ENCODE results near the gene IL17REL.

Gene IL17REL

DNA sequence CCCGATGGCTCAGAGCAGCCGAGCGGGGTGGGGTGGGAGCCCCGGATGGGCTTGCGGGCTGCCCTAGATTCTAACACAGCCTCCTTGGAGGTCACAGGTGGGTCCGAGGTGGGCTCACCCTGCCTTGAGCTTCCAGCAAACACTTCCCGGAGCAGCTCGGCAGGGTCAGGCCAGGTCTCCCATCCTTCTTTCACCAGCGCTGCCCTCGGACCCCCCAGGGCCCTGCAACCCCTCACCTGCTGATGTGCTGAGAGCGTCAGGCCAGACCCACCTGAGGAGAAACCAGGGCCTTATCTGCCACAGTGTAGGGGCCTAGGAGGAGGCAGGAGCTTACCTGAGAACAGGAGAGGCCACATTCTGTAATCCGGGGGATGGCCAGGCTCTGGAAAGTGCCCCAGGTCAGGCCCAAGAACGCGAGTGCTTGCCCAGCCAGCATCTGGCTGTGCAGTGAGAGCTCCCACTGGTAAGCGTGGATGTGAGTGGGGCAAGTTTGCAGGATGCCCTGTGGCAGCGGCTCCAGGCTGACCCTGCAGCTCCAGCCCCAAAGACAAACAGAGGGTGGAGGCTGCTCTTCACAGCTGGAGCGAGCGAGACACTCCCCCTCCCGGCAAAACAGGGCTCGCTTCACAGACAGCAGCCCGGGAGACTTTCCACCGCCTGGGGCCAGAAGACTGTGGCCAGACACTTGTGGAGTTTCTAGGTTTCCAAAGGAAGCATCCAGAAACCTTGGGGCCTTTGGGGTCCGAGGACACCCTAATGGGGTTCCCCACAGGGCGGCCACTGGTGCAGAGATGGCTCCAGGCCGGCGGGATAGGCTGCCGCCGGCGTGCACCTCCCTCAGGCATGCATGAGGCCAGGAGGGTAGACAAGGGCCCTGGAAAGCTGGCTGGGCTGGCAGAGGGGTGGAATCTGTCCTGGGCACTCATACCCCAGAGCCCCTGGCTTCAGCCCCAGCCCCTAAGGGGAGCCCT is at the start of gene IL17REL:
Gene IL17REL, minus strand, starts transcription at position 555 of the 971 bp plus-strand sequence. Its CDS starts 119 bp downstream, at position 436.
- no peaks in the 10 kb centered on the region for H3K36me3 ChIP-seq (ENCODE audit: insufficient read depth, low read length)
- no peak within 1 kb of the TSS for H2AFZ ChIP-seq (ENCODE audit: low read length)
- H3K27ac ChIP-seq (ENCODE audit: low read depth, low read length, poor library complexity, severe bottlenecking) = no peak within 1 kb of the TSS
- no peak within 1 kb of the TSS for H3K4me3 ChIP-seq (ENCODE audit: low read depth, low read length, poor library complexity, severe bottlenecking)
- no peaks in the 10 kb centered on the region for H3K9me3 ChIP-seq (ENCODE audit: low read length)
- no peaks in the 10 kb centered on the region for H3K79me2 ChIP-seq (ENCODE audit: insufficient read depth, low read length)
- no peak within 1 kb of the TSS for H3K4me2 ChIP-seq (ENCODE audit: low read length)
- H3F3A ChIP-seq (ENCODE audit: insufficient read depth, low read length) = no peaks in the 10 kb centered on the region
- no peak within 1 kb of the TSS for H3K9ac ChIP-seq (ENCODE audit: low read length)
- no peak for TF ChIP-seq EZH2 (IDR thresholded peaks at IDR 0.05; ENCODE audit: borderline replicate concordance, low read length)
- TF ChIP-seq, protein P1, sequence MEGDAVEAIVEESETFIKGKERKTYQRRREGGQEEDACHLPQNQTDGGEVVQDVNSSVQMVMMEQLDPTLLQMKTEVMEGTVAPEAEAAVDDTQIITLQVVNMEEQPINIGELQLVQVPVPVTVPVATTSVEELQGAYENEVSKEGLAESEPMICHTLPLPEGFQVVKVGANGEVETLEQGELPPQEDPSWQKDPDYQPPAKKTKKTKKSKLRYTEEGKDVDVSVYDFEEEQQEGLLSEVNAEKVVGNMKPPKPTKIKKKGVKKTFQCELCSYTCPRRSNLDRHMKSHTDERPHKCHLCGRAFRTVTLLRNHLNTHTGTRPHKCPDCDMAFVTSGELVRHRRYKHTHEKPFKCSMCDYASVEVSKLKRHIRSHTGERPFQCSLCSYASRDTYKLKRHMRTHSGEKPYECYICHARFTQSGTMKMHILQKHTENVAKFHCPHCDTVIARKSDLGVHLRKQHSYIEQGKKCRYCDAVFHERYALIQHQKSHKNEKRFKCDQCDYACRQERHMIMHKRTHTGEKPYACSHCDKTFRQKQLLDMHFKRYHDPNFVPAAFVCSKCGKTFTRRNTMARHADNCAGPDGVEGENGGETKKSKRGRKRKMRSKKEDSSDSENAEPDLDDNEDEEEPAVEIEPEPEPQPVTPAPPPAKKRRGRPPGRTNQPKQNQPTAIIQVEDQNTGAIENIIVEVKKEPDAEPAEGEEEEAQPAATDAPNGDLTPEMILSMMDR (IDR thresholded peaks at IDR 0.05; ENCODE audit: low read length) = no peak; the same call in 1 of the 2 replicates
- H3K4me1 ChIP-seq (ENCODE audit: insufficient read depth, low read length, severe bottlenecking) = no peaks in the 10 kb centered on the region
- no peaks in the 10 kb centered on the region for H3K27me3 ChIP-seq (ENCODE audit: insufficient read depth, low read length)
- H3K9me2 ChIP-seq (ENCODE audit: low read depth, low read length) = no peaks in the 10 kb centered on the region
- H4K20me1 ChIP-seq (ENCODE audit: insufficient read depth, low read length) = no peaks in the 10 kb centered on the region

DNA sequence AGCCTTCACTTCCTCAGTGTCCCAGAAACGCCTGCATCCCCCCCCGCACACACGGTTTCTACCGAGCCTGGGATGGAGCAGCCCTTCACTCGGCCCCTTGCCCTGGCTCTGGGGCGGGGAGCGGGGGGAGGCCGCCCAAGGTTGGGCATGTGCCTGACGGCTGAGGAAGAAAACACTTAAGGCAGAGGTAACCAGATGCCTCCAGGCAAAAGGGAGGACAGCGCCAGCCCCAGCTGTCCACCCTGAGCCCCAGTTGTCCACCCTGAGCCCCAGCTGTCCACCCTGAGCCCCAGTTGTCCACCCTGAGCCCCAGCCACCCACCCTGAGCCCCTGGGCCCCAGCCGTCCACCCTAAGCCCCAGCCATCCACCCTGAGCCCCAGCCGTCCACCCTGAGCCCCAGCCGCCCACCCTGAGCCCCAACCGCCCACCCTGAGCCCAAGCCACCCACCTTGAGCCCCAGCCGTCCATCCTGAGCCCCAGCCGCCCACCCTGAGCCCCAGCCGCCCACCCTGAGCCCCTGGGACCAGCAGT is 49.3 kb upstream of the IL17REL start:
- TF ChIP-seq EZH2 (IDR thresholded peaks at IDR 0.05; ENCODE audit: borderline replicate concordance, low read length) = no peak
- TF ChIP-seq, protein P1 (IDR thresholded peaks at IDR 0.05; ENCODE audit: low read length) = no peak
- H3K27ac ChIP-seq (ENCODE audit: low read depth, low read length, poor library complexity, severe bottlenecking) = no peak overlapping the region

DNA sequence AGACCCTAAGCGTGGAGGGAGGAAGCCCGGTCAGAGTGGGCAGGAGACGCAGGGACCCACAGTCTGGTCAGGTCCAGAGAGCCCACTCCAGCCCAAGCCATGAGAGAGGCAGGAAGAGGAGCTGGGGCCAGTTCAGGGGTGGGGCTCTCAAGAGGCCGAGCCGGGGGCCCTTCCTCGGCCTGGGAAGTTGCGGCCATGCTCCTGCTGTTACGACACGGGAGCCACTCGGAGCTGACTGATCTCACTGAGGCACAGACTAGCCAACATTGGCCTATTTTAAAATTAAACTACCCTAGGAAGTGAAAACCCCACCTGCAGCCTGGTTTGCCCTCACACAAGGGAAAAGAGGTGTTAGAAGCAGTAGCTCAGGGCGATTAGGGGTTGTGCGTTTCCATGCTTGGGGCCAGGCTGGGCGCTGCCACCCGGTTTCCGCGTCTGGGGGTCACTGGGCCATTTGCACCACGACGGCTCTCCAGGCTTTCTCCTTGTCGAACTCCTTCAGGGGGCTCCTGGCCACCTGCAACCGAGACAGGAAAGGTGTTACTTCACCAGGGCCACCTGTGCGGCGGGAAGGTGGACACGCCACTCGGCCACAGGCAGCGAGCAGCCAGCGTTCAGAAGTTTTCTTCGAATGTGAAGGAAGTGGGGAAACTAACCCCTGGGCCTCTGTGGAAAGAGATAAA is 48.7 kb upstream of the IL17REL start:
- H3K4me2 ChIP-seq (ENCODE audit: low read length) = no peak overlapping the region
- no peak for TF ChIP-seq EZH2 (IDR thresholded peaks at IDR 0.05; ENCODE audit: borderline replicate concordance, low read length)
- TF ChIP-seq, protein P1 (IDR thresholded peaks at IDR 0.05; ENCODE audit: low read length) = no peak
- H3K27ac ChIP-seq (ENCODE audit: low read depth, low read length, poor library complexity, severe bottlenecking) = no peak overlapping the region
- no peaks in the 10 kb centered on the region for H3K36me3 ChIP-seq (ENCODE audit: insufficient read depth, low read length)
- no peak overlapping the region for H2AFZ ChIP-seq (ENCODE audit: low read length)
- H3K4me1 ChIP-seq (ENCODE audit: insufficient read depth, low read length, severe bottlenecking) = peaks cover 25% of the 10 kb centered on the region
- H3K9me2 ChIP-seq (ENCODE audit: low read depth, low read length) = no peaks in the 10 kb centered on the region
- H3F3A ChIP-seq (ENCODE audit: insufficient read depth, low read length) = no peaks in the 10 kb centered on the region
- H3K9ac ChIP-seq (ENCODE audit: low read length) = no peak overlapping the region
- H4K20me1 ChIP-seq (ENCODE audit: insufficient read depth, low read length) = no peaks in the 10 kb centered on the region
- no peak overlapping the region for H3K4me3 ChIP-seq (ENCODE audit: low read depth, low read length, poor library complexity, severe bottlenecking)
- H3K27me3 ChIP-seq (ENCODE audit: insufficient read depth, low read length) = no peaks in the 10 kb centered on the region
- no peaks in the 10 kb centered on the region for H3K9me3 ChIP-seq (ENCODE audit: low read length)
- no peaks in the 10 kb centered on the region for H3K79me2 ChIP-seq (ENCODE audit: insufficient read depth, low read length)

More for the DNA sequence above, 49.3 kb upstream of the IL17REL start:
- Histone ChIP-seq H3K9me2 (ENCODE audit: low read depth, low read length) (no peaks in the 10 kb centered on the region), H3F3A (ENCODE audit: insufficient read depth, low read length) (no peaks in the 10 kb centered on the region), H3K4me1 (ENCODE audit: insufficient read depth, low read length, severe bottlenecking) (peaks cover 25% of the 10 kb centered on the region), H4K20me1 (ENCODE audit: insufficient read depth, low read length) (no peaks in the 10 kb centered on the region), H3K27me3 (ENCODE audit: insufficient read depth, low read length) (no peaks in the 10 kb centered on the region), H2AFZ (ENCODE audit: low read length) (no peak overlapping the region), H3K9me3 (ENCODE audit: low read length) (no peaks in the 10 kb centered on the region), H3K4me3 (ENCODE audit: low read depth, low read length, poor library complexity, severe bottlenecking) (no peak overlapping the region), H3K79me2 (ENCODE audit: insufficient read depth, low read length) (no peaks in the 10 kb centered on the region), H3K36me3 (ENCODE audit: insufficient read depth, low read length) (no peaks in the 10 kb centered on the region), H3K4me2 (ENCODE audit: low read length) (no peak overlapping the region), H3K9ac (ENCODE audit: low read length) (no peak overlapping the region)

All from OCI-LY1 (cell line).